Measurements from ENCODE around the gene DNAJB13.
"Not testable (repeated sequence)": the region's sequence is repeated elsewhere in the genome, so short reads cannot be mapped to it uniquely, and the experiment has no call there.

The DNAJB13 gene

GRCh38 chr11:73974604-73975478 lies 24.0 kb downstream of the DNAJB13 start:
- FAIRE-seq (no peak), DNase-seq (ENCODE audit: extremely low spot score, insufficient read length, low read depth) (no peak)

- FAIRE-seq, result no peak
- DNase-seq (ENCODE audit: extremely low spot score, insufficient read length, low read depth), result no peak
Measured at GRCh38 chr11:73975479-73975757, 24.6 kb downstream of the DNAJB13 start.

GRCh38 chr11:73976451-73977151 lies 25.8 kb downstream of the DNAJB13 start:
- FAIRE-seq, result no peak
- no peak for DNase-seq (ENCODE audit: extremely low spot score, insufficient read length, low read depth)

GRCh38 chr11:73977856-73978519 lies 27.2 kb downstream of the DNAJB13 start:
- FAIRE-seq (no peak), DNase-seq (ENCODE audit: extremely low spot score, insufficient read length, low read depth) (no peak)

- FAIRE-seq, result no peak
- DNase-seq (ENCODE audit: extremely low spot score, insufficient read length, low read depth), result no peak
Measured at GRCh38 chr11:73978576-73979086, 27.8 kb downstream of the DNAJB13 start.

- FAIRE-seq, result peak; percentile 81
Measured at GRCh38 chr11:73980001-73980961, 29.5 kb downstream of the DNAJB13 start.

GRCh38 chr11:73981051-73981805 lies 30.4 kb downstream of the DNAJB13 start:
- FAIRE-seq (no peak), DNase-seq (ENCODE audit: extremely low spot score, insufficient read length, low read depth) (no peak)

More at GRCh38 chr11:73980001-73980961, 29.5 kb downstream of the DNAJB13 start:
- DNase-seq (ENCODE audit: extremely low spot score, insufficient read length, low read depth), result peak; percentile 62

- FAIRE-seq, result no peak
- DNase-seq (ENCODE audit: extremely low spot score, insufficient read length, low read depth), result peak; percentile 54
Measured at GRCh38 chr11:73982595-73982989, 31.8 kb downstream of the DNAJB13 start, which contains the start of gene UCP2. Gene UCP2 (minus strand): TSS chr11:73982843. CDS start chr11:73978378, 4,465 bp downstream.

GRCh38 chr11:73982990-73983740 lies 32.3 kb downstream of the DNAJB13 start:
- peak; percentile 93 for DNase-seq (ENCODE audit: extremely low spot score, insufficient read length, low read depth)
- FAIRE-seq, result peak; percentile 85

- DNase-seq (ENCODE audit: extremely low spot score, insufficient read length, low read depth) (no peak), FAIRE-seq (no peak)
Measured at GRCh38 chr11:73983741-73984538, 33.1 kb downstream of the DNAJB13 start.

- not testable (repeated sequence) for FAIRE-seq; DNase-seq (ENCODE audit: extremely low spot score, insufficient read length, low read depth)
Measured at GRCh38 chr11:73985661-73986060, 34.8 kb downstream of the DNAJB13 start.

- DNase-seq (ENCODE audit: extremely low spot score, insufficient read length, low read depth) (no peak), FAIRE-seq (no peak)
Measured at GRCh38 chr11:73988227-73988626, 37.4 kb downstream of the DNAJB13 start.

GRCh38 chr11:73989156-73989555 lies 38.3 kb downstream of the DNAJB13 start:
- no peak for FAIRE-seq
- no peak for DNase-seq (ENCODE audit: extremely low spot score, insufficient read length, low read depth)

GRCh38 chr11:73990730-73991129 lies 39.9 kb downstream of the DNAJB13 start:
- FAIRE-seq, result no peak
- DNase-seq (ENCODE audit: extremely low spot score, insufficient read length, low read depth), result no peak

GRCh38 chr11:73991471-73992006 lies 40.7 kb downstream of the DNAJB13 start:
- FAIRE-seq (peak; percentile 76), DNase-seq (ENCODE audit: extremely low spot score, insufficient read length, low read depth) (no peak)

GRCh38 chr11:73995247-73995646 lies 44.4 kb downstream of the DNAJB13 start:
- FAIRE-seq, result peak; percentile 84
- no peak for DNase-seq (ENCODE audit: extremely low spot score, insufficient read length, low read depth)

GRCh38 chr11:73995731-73996130 lies 44.9 kb downstream of the DNAJB13 start:
- FAIRE-seq, result peak; percentile 46
- no peak for DNase-seq (ENCODE audit: extremely low spot score, insufficient read length, low read depth)

Data from GM18507 (cell line).